Stomach (tissue), 9 donors: Measurements from ENCODE around the gene CTSH. TPM values are rescaled to one million over a fixed set of nuclear protein-coding genes. Genes with fewer than 3 reads are reported as not detected.
"Not testable (repeated sequence)": the region's sequence is repeated elsewhere in the genome, so short reads cannot be mapped to it uniquely, and the experiment has no call there.

Experiments
- DNase-seq, 2 donors: peaks; one replicate each; pipeline versions ENCODE4 v3.0.0 to v3.0.0-alpha.2; 2013 to 2019
- H3K27ac ChIP-seq, 5 donors: fragments of 200-600 bp in 4 of 5; sonication (generic) in 4 of 5; one replicate each; pipeline ENCODE4 v1.5.1; 2013 to 2019; ENCODE audit warnings: mild to moderate bottlenecking in 1 of 5, moderate library complexity in 1 of 5
- H3K27me3 ChIP-seq, 3 donors: fragments of 200-600 bp; sonication (generic); one replicate each; pipeline ENCODE4 v1.5.1; 2017 to 2019; ENCODE audit warnings: mixed run types in 1 of 3
- H3K36me3 ChIP-seq, 4 donors: fragments of 200-600 bp; sonication (generic); 1 replicate in 3 of 4; 2 replicates in 1 of 4; pipeline ENCODE4 v1.5.1; 2016 to 2019
- H3K4me1 ChIP-seq, 4 donors: fragments of 200-600 bp; sonication (generic); one replicate each; pipeline ENCODE4 v1.5.1; 2016 to 2019
- H3K4me3 ChIP-seq, 4 donors: fragments of 200-600 bp; sonication (generic) in 3 of 4; one replicate each; pipeline ENCODE4 v1.5.1; 2016 to 2019; ENCODE audit warnings: mild to moderate bottlenecking in 1 of 4
- H3K9me3 ChIP-seq, 4 donors: fragments of 200-600 bp; sonication (generic); one replicate each; pipeline ENCODE4 v1.5.1; 2016 to 2019
- EP300 ChIP-seq: sonication (generic); formaldehyde crosslinking; IDR thresholded peaks from one replicate; pipeline ENCODE4 v1.6.1; 2017; ENCODE audit warnings: antibody characterized with exemption
- POLR2A ChIP-seq, 4 donors: fragments of 450-650 bp; IDR thresholded peaks; one replicate each; pipeline ENCODE4 v1.6.1; 2016; ENCODE audit warnings: antibody characterized with exemption in 4 of 4, control low read depth in 2 of 4, mild to moderate bottlenecking in 1 of 4, moderate library complexity in 1 of 4
- POLR2AphosphoS5 ChIP-seq, 3 donors: sonication (generic); formaldehyde crosslinking; IDR thresholded peaks; one replicate each; pipeline ENCODE4 v1.6.1; 2016; ENCODE audit warnings: antibody characterized with exemption in 3 of 3
- WGBS, 5 donors: extraction: QIAGEN DNeasy Blood & Tissue Kit in 3 of 5; methylation state at CpG; one replicate each; pipeline versions ENCODE4 v1.1.5 to v1.1.7; 2013 to 2018; 5-methylcytosine and 5-hydroxymethylcytosine counted together
- intact Hi-C: fragments of 100-400 bp; cut with DNase I; formaldehyde crosslinking; loops from one replicate; pipeline ENCODE4 v1.15.1; 2023; ENCODE audit warnings: low total_unique reads
- polyA plus RNA-seq, 3 donors: library from polyadenylated mRNA; stranded (reverse); fragments of 200-250 nt; gene quantifications; one replicate each; pipeline ENCODE4 v1.2.3, GENCODE V29; 2013
- total RNA-seq, 5 donors: library from RNA; depleted of rRNA; stranded (reverse); fragments of >200 nt; gene quantifications; one replicate each; pipeline versions ENCODE4 v1.1.0 to v1.2.3, GENCODE V29; 2014 to 2016
- TF ChIP-seq, protein P1 (sequence below), 7 experiments: fragments of 450-650 bp in 4 of 7; fragments of 200-600 bp in 3 of 7; sonication (generic) in 3 of 7; IDR thresholded peaks; one replicate each; pipeline ENCODE4 v1.5.1; 2016 to 2019; ENCODE audit warnings: antibody characterized with exemption in 7 of 7, control low read depth in 2 of 7, mild to moderate bottlenecking in 1 of 7
- donor health status: healthy with polysubstance abuse.
- donor health status: Bipolar disorder and iron deficiency.
- donor health status: healthy.

CTSH gene
- total and polyA plus RNA-seq, 8 donors: 79.3 to 386 (median 187) TPM

DNA sequence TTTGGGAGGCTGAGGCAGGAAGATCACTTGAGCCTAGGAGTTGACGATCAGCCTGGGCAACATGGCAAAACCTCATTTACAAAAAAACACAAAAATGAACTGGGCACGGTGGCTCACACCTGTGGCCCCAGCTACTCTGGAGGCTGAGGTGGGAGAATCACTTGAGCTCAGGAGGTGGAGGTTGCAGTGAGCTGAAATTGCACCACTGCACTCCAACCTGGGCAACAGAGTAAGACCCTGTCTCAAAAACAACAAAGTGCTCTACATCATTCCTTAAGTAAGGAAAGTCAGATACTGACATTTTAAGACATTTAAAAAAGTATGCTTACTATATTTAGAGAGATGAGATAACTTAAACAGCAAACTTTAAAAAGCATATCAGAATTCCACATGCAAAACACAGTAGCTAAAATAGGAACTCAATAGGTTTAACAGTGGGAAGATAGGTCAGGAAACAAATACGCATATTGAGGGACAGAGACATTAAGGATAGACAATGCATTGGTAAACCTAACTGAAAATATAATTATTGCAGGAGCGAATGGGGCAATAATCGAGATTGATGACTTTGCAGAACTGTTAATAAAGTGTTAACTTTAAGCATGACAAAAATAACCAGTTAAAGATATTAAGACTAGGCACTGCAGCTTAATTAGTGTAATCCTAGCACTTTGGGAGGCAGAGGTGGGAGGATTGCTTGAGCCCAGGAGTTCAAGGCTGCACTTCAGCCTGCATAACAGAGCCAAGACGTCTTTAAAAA is 40.1 kb downstream of the CTSH start:
- TF ChIP-seq, protein P1, sequence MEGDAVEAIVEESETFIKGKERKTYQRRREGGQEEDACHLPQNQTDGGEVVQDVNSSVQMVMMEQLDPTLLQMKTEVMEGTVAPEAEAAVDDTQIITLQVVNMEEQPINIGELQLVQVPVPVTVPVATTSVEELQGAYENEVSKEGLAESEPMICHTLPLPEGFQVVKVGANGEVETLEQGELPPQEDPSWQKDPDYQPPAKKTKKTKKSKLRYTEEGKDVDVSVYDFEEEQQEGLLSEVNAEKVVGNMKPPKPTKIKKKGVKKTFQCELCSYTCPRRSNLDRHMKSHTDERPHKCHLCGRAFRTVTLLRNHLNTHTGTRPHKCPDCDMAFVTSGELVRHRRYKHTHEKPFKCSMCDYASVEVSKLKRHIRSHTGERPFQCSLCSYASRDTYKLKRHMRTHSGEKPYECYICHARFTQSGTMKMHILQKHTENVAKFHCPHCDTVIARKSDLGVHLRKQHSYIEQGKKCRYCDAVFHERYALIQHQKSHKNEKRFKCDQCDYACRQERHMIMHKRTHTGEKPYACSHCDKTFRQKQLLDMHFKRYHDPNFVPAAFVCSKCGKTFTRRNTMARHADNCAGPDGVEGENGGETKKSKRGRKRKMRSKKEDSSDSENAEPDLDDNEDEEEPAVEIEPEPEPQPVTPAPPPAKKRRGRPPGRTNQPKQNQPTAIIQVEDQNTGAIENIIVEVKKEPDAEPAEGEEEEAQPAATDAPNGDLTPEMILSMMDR (IDR thresholded peaks at IDR 0.05): no peak
- no peak for TF ChIP-seq POLR2AphosphoS5 (IDR thresholded peaks at IDR 0.05)
- no peak for TF ChIP-seq POLR2A (IDR thresholded peaks at IDR 0.05)
- no peak for TF ChIP-seq EP300
- H3K27me3 ChIP-seq: no peaks in the 10 kb centered on the region
- intact Hi-C loops: loop anchor here (5.0 kb wide), 1 partner anchor 278 kb away; no protein-coding TSS in a partner anchor
- no peak overlapping the region for H3K4me3 ChIP-seq
- 82 to 89% (median 84%) methylated on average over 6 of the region's 6 CpGs for WGBS, 5 donors
- H3K36me3 ChIP-seq: peaks cover 60 to 100% (median 98%) of the 10 kb centered on the region in 4 donors
- H3K4me1 ChIP-seq: peaks cover 0 to 66% (median 25%) of the 10 kb centered on the region in 4 donors
- H3K27ac ChIP-seq: peak overlapping the region in 1 of 5 donors; percentile 62
- H3K9me3 ChIP-seq: no peaks in the 10 kb centered on the region
- DNase-seq: no peak

GRCh38 chr15:78902281-78903032 is 42.4 kb downstream of the CTSH start:
- 69 to 81% (median 71%) methylated on average over 13 of the region's 13 CpGs for WGBS, 5 donors
- Histone ChIP-seq H3K4me1 (peaks cover 0 to 49% (median 20%) of the 10 kb centered on the region in 4 donors), H3K27ac (peak overlapping the region in 2 of 5 donors; percentile 14 to 22), H3K36me3 (peaks cover 73 to 100% (median 99%) of the 10 kb centered on the region in 4 donors)
- H3K9me3 ChIP-seq, H3K27me3 ChIP-seq, DNase-seq, H3K4me3 ChIP-seq, intact Hi-C loops: not testable (repeated sequence)

GRCh38 chr15:78900819-78901533 is 43.9 kb downstream of the CTSH start:
- intact Hi-C loops, H3K4me3 ChIP-seq, DNase-seq, H3K27me3 ChIP-seq, H3K9me3 ChIP-seq, H3K27ac ChIP-seq: not testable (repeated sequence)
- peaks cover 69 to 100% (median 99%) of the 10 kb centered on the region in 4 donors for H3K36me3 ChIP-seq
- H3K4me1 ChIP-seq: peaks cover 0 to 34% (median 11%) of the 10 kb centered on the region in 4 donors
- 92 to 95% (median 94%) methylated on average over 14 of the region's 14 CpGs for WGBS, 5 donors

DNA sequence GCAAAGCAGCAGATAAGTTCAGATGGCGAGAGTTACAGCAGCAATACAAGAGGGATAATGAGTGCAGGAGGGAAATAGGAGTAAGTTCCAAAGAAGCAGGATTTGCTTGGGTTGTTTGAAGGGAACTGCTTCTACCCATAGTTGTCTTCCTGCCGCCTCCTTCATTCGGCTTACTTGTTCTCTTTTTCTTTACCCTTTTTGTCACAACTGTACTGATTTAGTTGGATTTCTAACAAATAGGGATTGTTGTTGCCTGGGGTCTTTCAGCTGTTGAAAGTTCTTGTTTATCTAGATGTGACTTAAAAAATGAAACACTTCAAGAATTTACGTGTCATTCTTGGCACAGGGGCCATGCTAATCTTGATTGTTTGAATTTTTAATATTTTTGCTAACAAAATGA is 46.3 kb downstream of the CTSH start:
- peaks cover 76 to 100% (median 100%) of the 10 kb centered on the region in 4 donors for H3K36me3 ChIP-seq
- intact Hi-C loops: no loop called here
- H3K9me3 ChIP-seq: no peaks in the 10 kb centered on the region
- H3K4me1 ChIP-seq: peaks cover 0 to 19% (median 7%) of the 10 kb centered on the region in 4 donors
- H3K27me3 ChIP-seq: no peaks in the 10 kb centered on the region
- H3K4me3 ChIP-seq: no peak overlapping the region
- 73 to 92% (median 89%) methylated on average over 4 of the region's 4 CpGs for WGBS, 5 donors
- TF ChIP-seq, protein P1 (IDR thresholded peaks at IDR 0.05): no peak
- no peak for TF ChIP-seq POLR2AphosphoS5 (IDR thresholded peaks at IDR 0.05)
- no peak for TF ChIP-seq EP300
- H3K27ac ChIP-seq: no peak overlapping the region
- no peak for DNase-seq

DNA sequence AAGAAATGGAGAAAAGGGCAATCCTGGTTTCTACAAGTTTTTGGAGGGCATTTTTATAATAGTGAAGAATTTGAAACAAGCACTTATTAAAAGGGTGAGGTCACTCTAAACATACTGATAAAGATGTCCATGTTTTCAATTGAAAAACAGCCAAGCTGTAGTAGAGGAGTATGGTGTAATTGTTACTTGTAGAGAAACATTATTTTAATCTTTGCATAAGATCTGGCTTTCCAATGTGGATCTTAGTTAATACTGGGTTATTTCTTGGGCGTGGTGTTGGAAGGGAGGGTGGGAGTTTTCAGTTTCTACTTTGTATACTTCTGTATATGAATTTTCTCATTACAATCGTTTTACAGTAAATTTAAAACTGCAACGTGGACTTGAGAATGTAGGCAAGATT is 49.4 kb downstream of the CTSH start:
- Histone ChIP-seq H3K4me1 (no peaks in the 10 kb centered on the region), H3K4me3 (no peak overlapping the region), H3K36me3 (peaks cover 74 to 100% (median 100%) of the 10 kb centered on the region in 4 donors), H3K27ac (no peak overlapping the region), H3K27me3 (no peaks in the 10 kb centered on the region), H3K9me3 (no peaks in the 10 kb centered on the region)
- no peak for DNase-seq
- intact Hi-C loops: no loop called here
- WGBS, 5 donors: 70 to 82% (median 76%) methylated on average over 3 of the region's 3 CpGs
- TF ChIP-seq EP300: no peak
- TF ChIP-seq POLR2A (IDR thresholded peaks at IDR 0.05): no peak
- no peak for TF ChIP-seq POLR2AphosphoS5 (IDR thresholded peaks at IDR 0.05)
